ENCODE measurements around the gene GALK2.
"Not testable (repeated sequence)": the region's sequence is repeated elsewhere in the genome, so short reads cannot be mapped to it uniquely, and the experiment has no call there.

GALK2 gene

GRCh38 chr15:49164865-49165264 is 5.2 kb upstream of the GALK2 start:
- DNase-seq (ENCODE audit: low spot score), result no peak

- no peak for DNase-seq (ENCODE audit: low spot score)
Observed at GRCh38 chr15:49168016-49168415, 2.0 kb upstream of the GALK2 start.

DNA sequence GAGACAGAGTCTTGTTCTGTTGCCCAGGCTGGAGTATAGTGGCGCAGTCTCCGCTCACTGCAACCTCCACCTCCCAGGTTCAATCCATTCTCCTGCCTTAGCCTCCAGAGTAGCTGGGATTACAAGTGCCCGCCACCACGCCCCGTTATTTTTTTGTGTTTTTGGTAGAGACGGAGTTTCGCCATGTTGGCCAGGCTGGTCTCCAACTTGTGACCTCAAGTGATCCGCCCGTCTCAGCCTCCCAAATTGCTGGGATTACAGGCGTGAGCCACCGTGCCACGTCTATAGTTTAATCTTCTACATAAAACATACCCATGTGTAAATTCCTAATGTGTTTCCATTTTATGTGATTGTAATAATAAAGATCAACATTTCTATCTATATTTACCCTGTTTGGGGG is 1.7 kb downstream of the GALK2 start:
- no peak for DNase-seq (ENCODE audit: low spot score)

GRCh38 chr15:49174902-49175301 is 4.9 kb downstream of the GALK2 start:
- no peak for DNase-seq (ENCODE audit: low spot score)

DNA sequence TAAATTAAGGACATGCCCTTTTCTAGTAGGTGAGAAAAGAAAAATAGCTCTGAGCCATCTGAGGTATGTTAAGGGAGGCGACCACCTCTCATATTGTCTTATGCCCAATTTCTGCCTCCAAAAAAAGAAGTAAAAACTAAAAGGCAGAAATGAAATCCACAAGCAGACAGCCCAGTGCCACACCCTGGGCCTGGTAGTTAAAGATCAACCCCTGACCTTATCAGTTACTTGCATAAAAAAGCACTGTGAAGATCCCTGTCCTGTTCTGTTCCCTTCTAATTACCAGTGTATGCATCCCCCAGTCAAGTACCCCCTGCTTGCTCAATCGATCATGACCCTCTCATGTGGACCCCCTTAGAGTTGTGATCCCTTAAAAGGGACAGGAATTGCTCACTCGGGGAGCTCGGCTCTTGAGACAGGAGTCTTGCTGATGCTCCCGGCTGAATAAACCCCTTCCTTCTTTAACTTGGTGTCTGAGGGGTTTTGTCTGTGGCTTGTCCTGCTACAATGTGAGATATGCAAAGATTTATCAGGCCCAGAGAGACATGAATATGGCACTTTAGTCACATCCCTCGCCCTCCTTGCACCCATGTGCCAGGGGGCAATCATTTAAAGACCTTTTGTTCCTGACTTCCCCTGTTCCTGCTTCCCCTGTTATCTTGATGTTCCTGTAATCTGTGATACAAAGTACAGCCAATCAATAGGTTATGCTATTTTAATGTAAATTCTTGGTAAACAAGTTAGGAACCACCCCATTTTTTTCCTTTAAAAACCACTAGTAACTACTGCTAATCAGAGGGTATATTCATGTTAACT is 5.7 kb downstream of the GALK2 start:
- not testable (repeated sequence) for DNase-seq (ENCODE audit: low spot score)

DNA sequence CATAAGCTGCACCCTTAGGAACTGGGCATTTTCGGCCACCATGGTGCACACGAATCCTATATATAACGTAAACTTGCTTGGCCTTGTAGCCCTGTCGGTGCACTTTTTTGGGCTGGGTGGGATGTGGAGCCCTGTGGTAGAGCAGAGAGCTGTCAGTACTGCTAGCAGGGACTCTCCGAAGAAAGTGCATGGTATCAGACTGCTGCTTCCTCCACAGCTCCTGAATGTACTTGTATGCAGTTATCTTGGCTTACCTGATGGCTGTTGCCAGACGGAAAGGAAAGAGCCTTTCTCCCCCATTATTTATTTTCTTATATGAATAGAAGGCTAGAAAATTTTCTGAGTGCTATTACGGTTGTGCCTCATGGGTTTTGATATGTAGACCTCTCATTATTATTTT is 8.4 kb downstream of the GALK2 start:
- DNase-seq (ENCODE audit: low spot score), result no peak

DNA sequence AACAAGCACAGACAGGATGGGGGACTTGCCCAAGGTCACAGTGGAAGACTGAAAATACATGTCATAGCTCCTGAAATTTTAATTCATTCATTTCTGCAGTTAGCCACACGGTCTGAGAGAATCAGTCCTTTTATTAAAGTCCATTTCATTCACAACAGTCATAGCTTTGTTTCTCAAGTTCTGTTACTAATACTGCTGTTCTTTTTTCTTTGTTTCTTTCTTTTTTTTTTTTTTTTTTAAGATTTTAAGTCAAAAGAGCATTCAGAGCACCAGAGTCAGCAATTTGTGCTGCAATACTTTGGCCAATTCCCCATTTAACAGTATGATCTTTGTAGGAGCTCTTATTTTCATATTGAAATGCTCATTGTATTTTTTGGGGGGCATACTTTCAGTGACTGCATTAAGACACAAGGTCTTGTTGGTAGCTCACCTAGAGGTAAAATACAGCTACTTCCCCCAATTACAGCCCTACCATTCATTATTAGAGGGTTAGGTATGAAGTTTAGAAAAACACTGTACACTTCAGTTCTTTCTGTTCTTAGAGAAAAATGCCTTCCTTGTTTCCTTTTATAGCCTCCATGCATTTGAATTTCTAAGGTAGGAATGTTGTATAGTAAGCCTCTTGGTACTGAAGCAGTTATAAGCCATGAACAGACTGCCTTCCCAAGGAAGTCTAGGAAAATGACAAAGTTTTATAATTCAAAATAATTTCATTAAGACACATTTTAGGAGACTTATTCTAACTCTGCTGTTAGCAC is 9.6 kb downstream of the GALK2 start:
- DNase-seq (ENCODE audit: low spot score), result no peak

DNA sequence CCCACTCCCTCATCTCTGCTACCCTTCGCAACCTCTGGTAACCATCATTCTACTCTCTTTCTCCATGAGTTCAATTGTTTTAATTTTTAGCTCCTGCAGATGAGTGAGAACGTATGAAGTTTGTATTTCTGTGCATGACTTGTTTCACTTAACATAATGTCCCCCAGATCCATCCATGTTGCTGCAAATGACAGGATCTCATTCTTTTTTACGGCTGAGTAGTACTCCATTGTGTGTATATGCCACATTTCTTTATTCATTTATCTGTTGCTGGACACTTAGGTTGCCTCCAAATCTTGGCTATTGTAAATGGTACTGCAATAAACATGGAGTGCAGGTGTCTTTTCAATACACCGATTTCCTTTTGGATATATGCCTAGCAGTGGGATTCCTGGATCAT is 12.1 kb downstream of the GALK2 start:
- DNase-seq (ENCODE audit: low spot score), result no peak

DNA sequence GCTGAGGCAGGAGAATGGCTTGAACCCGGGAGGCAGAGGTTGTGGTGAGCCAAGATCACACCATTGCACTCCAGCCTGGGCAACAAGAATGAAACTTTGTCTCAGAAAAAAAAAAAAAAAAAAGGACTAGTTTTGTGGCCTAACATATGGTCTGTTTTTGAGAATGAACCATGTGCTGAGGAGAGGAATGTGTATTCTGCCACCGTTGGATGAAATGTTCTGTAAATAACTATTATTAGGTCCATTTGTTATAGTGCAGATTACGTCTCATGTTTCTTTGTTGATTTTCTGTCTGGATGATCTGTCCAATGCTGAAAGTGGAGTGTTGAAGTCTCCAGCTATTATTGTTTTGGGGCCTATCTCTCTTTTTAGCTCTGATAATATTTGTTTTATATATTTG is 13.7 kb downstream of the GALK2 start:
- not testable (repeated sequence) for DNase-seq (ENCODE audit: low spot score)

- DNase-seq (ENCODE audit: low spot score), result no peak
Observed at GRCh38 chr15:49185473-49185872, 15.4 kb downstream of the GALK2 start.

DNA sequence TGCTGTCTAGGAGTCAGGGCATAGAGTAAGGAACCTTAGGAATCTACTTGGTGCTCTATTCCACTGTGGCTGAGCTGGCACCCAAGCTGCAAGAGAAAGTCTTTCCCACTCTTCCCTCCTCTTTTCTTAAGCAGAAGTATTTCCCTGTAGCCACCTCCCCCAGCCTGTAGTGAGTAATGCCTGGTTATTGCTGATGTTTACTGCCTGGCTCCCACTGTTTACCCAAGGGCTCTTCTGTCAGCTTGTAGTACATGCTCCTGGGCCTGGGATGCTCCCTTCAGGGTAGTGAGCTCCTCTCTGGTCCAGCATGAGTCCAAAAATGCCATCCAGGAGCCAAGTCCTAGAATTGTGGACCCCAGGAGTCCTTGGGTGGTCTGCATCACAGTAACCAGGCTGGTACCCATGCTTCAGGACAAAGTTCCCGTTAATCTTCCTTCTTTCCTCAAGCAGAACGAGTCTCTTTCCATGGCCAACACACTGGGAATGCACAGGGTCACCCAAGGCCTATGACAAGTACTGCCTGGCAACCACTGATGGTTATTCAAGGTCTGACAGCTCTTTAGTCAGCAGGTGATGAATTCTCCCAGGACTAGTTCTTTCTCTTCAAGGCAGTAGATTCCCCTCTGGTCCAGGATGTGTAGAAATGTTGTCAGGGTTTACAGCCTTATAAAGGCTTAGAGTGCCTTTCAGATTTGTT is 17.6 kb downstream of the GALK2 start:
- DNase-seq (ENCODE audit: low spot score), result no peak

GRCh38 chr15:49188933-49189332 is 18.9 kb downstream of the GALK2 start:
- no peak for DNase-seq (ENCODE audit: low spot score)

GRCh38 chr15:49189631-49190030 is 19.6 kb downstream of the GALK2 start:
- no peak for DNase-seq (ENCODE audit: low spot score)

DNA sequence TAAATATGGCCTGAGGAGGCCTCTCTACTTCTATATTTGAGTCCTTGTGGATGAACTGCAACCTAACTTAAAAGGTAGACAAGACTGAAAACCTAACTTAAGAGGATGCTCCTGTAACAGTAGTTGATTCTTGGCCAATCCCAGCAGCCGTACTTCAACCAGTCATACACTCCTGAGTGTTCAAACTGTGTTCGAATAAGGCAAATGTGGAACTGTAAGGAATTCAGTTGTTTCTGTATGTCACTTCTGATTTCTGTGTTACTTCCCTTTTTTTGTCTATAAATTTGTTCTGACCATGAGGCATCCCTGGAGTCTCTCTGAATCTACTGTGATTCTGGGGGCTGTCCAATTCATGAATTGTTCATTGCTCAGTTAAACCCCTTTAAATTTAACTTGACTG is 20.5 kb downstream of the GALK2 start:
- DNase-seq (ENCODE audit: low spot score), result no peak

DNA sequence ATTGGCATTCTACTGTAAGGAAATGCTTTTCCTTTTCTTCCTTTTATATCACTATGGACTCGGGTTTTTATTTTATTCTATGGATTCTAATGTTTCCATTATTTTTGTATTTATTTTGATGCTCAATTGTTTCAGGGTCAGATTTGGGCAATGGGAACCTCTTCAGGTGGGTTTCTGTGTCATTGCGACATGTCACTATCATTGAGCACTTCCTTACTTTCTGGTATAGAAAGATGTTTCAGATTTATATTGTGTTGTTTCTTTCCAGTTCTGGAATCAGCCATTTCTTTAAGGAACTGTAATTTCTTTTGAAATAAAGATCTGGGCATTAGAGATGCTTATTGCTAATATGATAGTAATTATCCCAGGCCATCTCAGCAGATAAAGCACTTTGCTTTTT is 21.8 kb downstream of the GALK2 start:
- DNase-seq (ENCODE audit: low spot score), result no peak

- no peak for DNase-seq (ENCODE audit: low spot score)
Observed at GRCh38 chr15:49196856-49197255, 26.8 kb downstream of the GALK2 start.

DNA sequence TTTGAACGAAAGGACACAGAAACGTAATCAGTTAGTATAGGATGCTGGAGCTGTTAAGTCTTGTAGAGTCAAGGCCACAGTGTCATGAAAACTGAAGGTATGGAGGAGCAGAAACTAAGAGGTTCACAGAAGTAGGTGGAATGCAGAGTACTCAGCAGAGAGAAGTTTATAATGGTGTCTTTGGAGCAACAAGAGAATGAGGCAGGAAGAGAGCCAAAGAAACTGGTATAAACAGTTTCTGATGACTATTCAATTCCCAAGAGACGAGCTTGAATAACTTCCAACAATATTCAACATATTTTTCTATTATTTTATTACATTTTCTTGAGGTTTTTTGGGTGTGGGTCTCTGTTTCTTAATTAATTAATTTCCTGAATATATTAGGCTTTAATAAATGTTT is 29.6 kb downstream of the GALK2 start:
- DNase-seq (ENCODE audit: low spot score), result no peak

GRCh38 chr15:49200347-49200746 is 30.3 kb downstream of the GALK2 start:
- DNase-seq (ENCODE audit: low spot score), result no peak

- DNase-seq (ENCODE audit: low spot score), result not testable (repeated sequence)
Observed at GRCh38 chr15:49208102-49208501, 38.1 kb downstream of the GALK2 start.

- no peak for DNase-seq (ENCODE audit: low spot score)
Observed at GRCh38 chr15:49212897-49213296, 42.9 kb downstream of the GALK2 start.

GRCh38 chr15:49215768-49216739 is 46.0 kb downstream of the GALK2 start:
- DNase-seq (ENCODE audit: low spot score), result no peak

All from cerebellar cortex (tissue), 1 donor.